Measurements from ENCODE around the gene ASF1A. TPM values are rescaled to one million over a fixed set of nuclear protein-coding genes. Genes with fewer than 3 reads are reported as not detected.

Gene ASF1A
- total and polyA plus RNA-seq, 2 experiments from 2014 or later: 25.4 to 72.2 TPM

GRCh38 chr6:118856301-118856700 is 37.7 kb upstream of the ASF1A start (continued):
- no peak for TF ChIP-seq CTCF (conservative IDR thresholded peaks at IDR 0.05; ENCODE audit: low read depth in 2 of 2)

GRCh38 chr6:118859517-118860064 is 34.4 kb upstream of the ASF1A start:
- Mint-ChIP-seq H3K27me3 (ENCODE audit: insufficient read depth, low read depth, poor library complexity) (no peaks in the 10 kb centered on the region), H3K4me3 (no peak overlapping the region), H3K9me3 (peaks cover 16% of the 10 kb centered on the region), H3K27ac (no peak overlapping the region), H3K4me1 (peaks cover 18% of the 10 kb centered on the region), H3K36me3 (ENCODE audit: low read depth) (peaks cover 11% of the 10 kb centered on the region)
- Histone ChIP-seq H3K4me3 (no peak overlapping the region), H2AFZ (no peak overlapping the region), H3K4me1 (ENCODE audit: insufficient read depth) (peaks cover 11% of the 10 kb centered on the region; the same call in 1 of the 2 replicates), H3K4me2 (no peak overlapping the region), H3K27me3 (ENCODE audit: insufficient read depth) (no peaks in the 10 kb centered on the region), H3K9me2 (ENCODE audit: insufficient read depth) (no peaks in the 10 kb centered on the region), H3F3A (replicated peaks; ENCODE audit: low read depth) (no peaks in the 10 kb centered on the region), H3K36me3 (ENCODE audit: insufficient read depth) (no peaks in the 10 kb centered on the region), H3K27ac (ENCODE audit: low read depth) (no peak overlapping the region), H3K79me2 (replicated peaks; ENCODE audit: insufficient read depth) (no peaks in the 10 kb centered on the region), H4K20me1 (replicated peaks; ENCODE audit: insufficient read depth) (no peaks in the 10 kb centered on the region)
- ATAC-seq (no peak), DNase-seq (ENCODE audit: low spot score) (no peak)
- no peak for TF ChIP-seq CTCF (conservative IDR thresholded peaks at IDR 0.05; ENCODE audit: low read depth in 2 of 2)
- no peak for TF ChIP-seq NANOG (IDR thresholded peaks at IDR 0.05; ENCODE audit: borderline replicate concordance)
- no peak for TF ChIP-seq ZNF462 (CRISPR knock-in tag; IDR thresholded peaks at IDR 0.05)
- TF ChIP-seq CREB1 (CRISPR knock-in tag; IDR thresholded peaks at IDR 0.05; ENCODE audit: low read depth): no peak
- TF ChIP-seq EZH2phosphoT487 (IDR thresholded peaks at IDR 0.05; ENCODE audit: unreplicated experiment): no peak
- TF ChIP-seq STAT1 (IDR thresholded peaks at IDR 0.05; ENCODE audit: unreplicated experiment): no peak
- no peak for TF ChIP-seq REST (IDR thresholded peaks at IDR 0.05; ENCODE audit: unreplicated experiment)
- no peak for TF ChIP-seq ZNF114 (CRISPR knock-in tag; IDR thresholded peaks at IDR 0.05)
- no peak for TF ChIP-seq JUNB (IDR thresholded peaks at IDR 0.05; ENCODE audit: unreplicated experiment)
- TF ChIP-seq POLR2AphosphoS5 (IDR thresholded peaks at IDR 0.05; ENCODE audit: low read depth): no peak
- no peak for TF ChIP-seq EZH2 (IDR thresholded peaks at IDR 0.05; ENCODE audit: low read depth, unreplicated experiment)
